Measurements from ENCODE around the gene SHANK3. TPM values are rescaled to one million over a fixed set of nuclear protein-coding genes. Genes with fewer than 3 reads are reported as not detected.

Gene SHANK3
- total and polyA plus RNA-seq, 2 of the 4 experiments (the other 2 are of a cell fraction): 0.18 to 1.5 TPM

- no peak overlapping the region for H4K91ac ChIP-seq (ENCODE audit: insufficient read depth, low read depth, low read length)
- ChIA-PET CTCF (no interaction called here), POLR2A (ENCODE audit: unreplicated experiment) (no interaction called here)
- no peak overlapping the region for H2AK5ac ChIP-seq (ENCODE audit: low read depth, low read length)
- dilution Hi-C loops (cut with HindIII; ENCODE audit: low sequenced_read_pairs, unreplicated experiment) (no loop called here), in situ Hi-C loops (cut with MboI; ENCODE audit: low sequenced_read_pairs) (no loop called here), intact Hi-C loops (cut with micrococcal nuclease) (no loop called here)
- peaks cover 4% of the 10 kb centered on the region; the same call in 1 of the 2 replicates for H3K4me1 ChIP-seq (ENCODE audit: control insufficient read depth, insufficient read depth, low read length)
- no peak overlapping the region for H2AFZ ChIP-seq (replicated peaks; ENCODE audit: low read length, poor library complexity)
- H3K4me3 ChIP-seq (ENCODE audit: insufficient read depth, low read depth, low read length): no peak overlapping the region
- no peak overlapping the region for H2BK15ac ChIP-seq (ENCODE audit: low read depth, low read length)
- no peaks in the 10 kb centered on the region for H3K9me3 ChIP-seq (ENCODE audit: control insufficient read depth, insufficient read depth, low read length)
- peaks cover 2% of the 10 kb centered on the region; the same call in 1 of the 2 replicates for H3K36me3 ChIP-seq (ENCODE audit: control insufficient read depth, insufficient read depth, low read length)
- H3K27ac ChIP-seq (ENCODE audit: insufficient read depth, low read length): no peak overlapping the region
- H4K8ac ChIP-seq (ENCODE audit: low read depth in 2 of 2, low read length in 2 of 2): no peak overlapping the region
- no peaks in the 10 kb centered on the region for H3K27me3 ChIP-seq (ENCODE audit: control insufficient read depth, insufficient read depth, low read length)
- no peak overlapping the region for H3K18ac ChIP-seq (ENCODE audit: low read depth, low read length)
- H2BK20ac ChIP-seq (ENCODE audit: low read depth, low read length): no peak overlapping the region
- H2BK5ac ChIP-seq (ENCODE audit: low read depth, low read length, poor library complexity, severe bottlenecking): no peak overlapping the region
- no peak overlapping the region for H4K5ac ChIP-seq (ENCODE audit: low read depth, low read length)
- H3K9ac ChIP-seq (ENCODE audit: low read depth, low read length): no peak overlapping the region
- DNase-seq: no peak
- H3K23ac ChIP-seq (ENCODE audit: low read depth, low read length): no peak overlapping the region
- peaks cover 7 to 20% of the 10 kb centered on the region in 2 experiments; a peak in 3 of 4 replicates for H3K79me1 ChIP-seq (ENCODE audit: low read depth in 1 of 2, low read length in 2 of 2)
- no peak overlapping the region for H2BK120ac ChIP-seq (ENCODE audit: low read depth, low read length)
- H3K4ac ChIP-seq (ENCODE audit: low read depth, low read length): no peak overlapping the region
- TF ChIP-seq CEBPB (IDR thresholded peaks at IDR 0.05; ENCODE audit: low read depth, low read length): no peak
- TF ChIP-seq USF2 (IDR thresholded peaks at IDR 0.05; ENCODE audit: low read depth, low read length): no peak
- TF ChIP-seq POLR2A (IDR thresholded peaks at IDR 0.05; ENCODE audit: low read depth, low read length): no peak
- TF ChIP-seq RFX5 (IDR thresholded peaks at IDR 0.05; ENCODE audit: low read depth, low read length): no peak
- TF ChIP-seq MAZ (IDR thresholded peaks at IDR 0.05; ENCODE audit: borderline replicate concordance, low read depth, low read length): no peak
- no peak for TF ChIP-seq FOS (IDR thresholded peaks at IDR 0.05; ENCODE audit: low read depth, low read length)
- TF ChIP-seq RCOR1 (IDR thresholded peaks at IDR 0.05; ENCODE audit: insufficient replicate concordance, low read length): no peak
- no peak for TF ChIP-seq RAD21 (IDR thresholded peaks at IDR 0.05; ENCODE audit: low read length)
- TF ChIP-seq SMC3 (IDR thresholded peaks at IDR 0.05; ENCODE audit: low read depth, low read length): no peak
- TF ChIP-seq CHD1 (IDR thresholded peaks at IDR 0.05; ENCODE audit: low read depth, low read length): no peak
- TF ChIP-seq NFE2L2 (IDR thresholded peaks at IDR 0.05; ENCODE audit: low read depth, low read length): no peak
- no peak for TF ChIP-seq ELK1 (IDR thresholded peaks at IDR 0.05; ENCODE audit: borderline replicate concordance, low read depth, low read length)
- no peak for TF ChIP-seq CTCF (conservative IDR thresholded peaks at IDR 0.05; ENCODE audit: low read depth, low read length)
- no peak for TF ChIP-seq MAFK (IDR thresholded peaks at IDR 0.05; ENCODE audit: low read depth, low read length)
- TF ChIP-seq MXI1 (IDR thresholded peaks at IDR 0.05; ENCODE audit: borderline replicate concordance, low read depth, low read length): no peak
- TF ChIP-seq BHLHE40 (IDR thresholded peaks at IDR 0.05; ENCODE audit: low read depth, low read length): no peak
- H4K20me1 ChIP-seq (ENCODE audit: insufficient read depth, low read length): peaks cover 15% of the 10 kb centered on the region
- no peak for ATAC-seq (ENCODE audit: low read depth)
- H3K14ac ChIP-seq (replicated peaks; ENCODE audit: low read depth, low read length): no peak overlapping the region
- BruUV-seq (replicated peaks): no TSS peak
- peaks cover 7% of the 10 kb centered on the region; the same call in 1 of the 2 replicates for H3K9me1 ChIP-seq (ENCODE audit: insufficient read depth, low read length)
- H3K56ac ChIP-seq (ENCODE audit: extremely low read depth, insufficient read depth, low read length): no peak overlapping the region
- no peak overlapping the region for H3K4me2 ChIP-seq (ENCODE audit: low read depth, low read length)
- no peak overlapping the region for H2AK9ac ChIP-seq (replicated peaks; ENCODE audit: low read depth, low read length, poor library complexity)
- 62% methylated on average over 4 of the region's 7 CpGs; no CpG with 5 or more reads in 1 of the 2 experiments for WGBS, 2 experiments (ENCODE audit: extremely low coverage in 2 of 2, insufficient read length in 1 of 2)
Measured at GRCh38 chr22:50702261-50702671, 29.6 kb downstream of the SHANK3 start.

Measured in IMR-90 (cell line).